Testis (tissue), 3 donors: ENCODE measurements around the gene EID2. TPM values are rescaled to one million over a fixed set of nuclear protein-coding genes. Genes with fewer than 3 reads are reported as not detected.

Experiments used
- DNase-seq: peaks from one replicate; pipeline ENCODE4 v3.0.0-alpha.2; 2019
- H3K27ac ChIP-seq, 2 donors: fragments of 200-600 bp; sonication (generic); one replicate each; pipeline ENCODE4 v1.5.1; 2019
- H3K27me3 ChIP-seq: fragments of 200-600 bp; sonication (generic); one replicate; pipeline ENCODE4 v1.5.1; 2019
- H3K36me3 ChIP-seq: fragments of 200-600 bp; sonication (generic); one replicate; pipeline ENCODE4 v1.5.1; 2017; ENCODE audit warnings: low read depth; ENCODE audit errors: missing control alignments
- H3K4me1 ChIP-seq: fragments of 200-600 bp; sonication (generic); one replicate; pipeline ENCODE4 v1.5.1; 2019
- H3K4me3 ChIP-seq, 2 donors: fragments of 200-600 bp; sonication (generic); one replicate each; pipeline ENCODE4 v1.5.1; 2017 to 2019
- H3K9me3 ChIP-seq: fragments of 200-600 bp; sonication (generic); one replicate; pipeline ENCODE4 v1.5.1; 2017
- CTCF ChIP-seq, 3 experiments: fragments of 450-650 bp in 2 of 3; fragments of 200-600 bp in 1 of 3; sonication (generic) in 1 of 3; IDR thresholded peaks; one replicate each; pipeline ENCODE4 v1.5.1; 2016 to 2019; ENCODE audit warnings: antibody characterized with exemption in 3 of 3, mild to moderate bottlenecking in 2 of 3, moderate library complexity in 1 of 3
- POLR2A ChIP-seq: fragments of 450-650 bp; IDR thresholded peaks from one replicate; pipeline ENCODE4 v1.6.1; 2017; ENCODE audit warnings: antibody characterized with exemption, mild to moderate bottlenecking, moderate library complexity
- whole genome bisulfite sequencing, 2 donors: methylation state at CpG; one replicate each; pipeline ENCODE4 v1.1.5; 2018; 5-methylcytosine and 5-hydroxymethylcytosine counted together
- intact Hi-C: fragments of 100-400 bp; cut with DNase I; formaldehyde crosslinking; loops from one replicate; pipeline ENCODE4 v1.15.1; 2023; ENCODE audit warnings: low total_unique reads
- polyA plus RNA-seq: library from polyadenylated mRNA; stranded (reverse); fragments of 350-450 nt; fragmentation: Illumina TruSeq; extraction: RNeasy Lipid Tissue Mini Kit (QIAGEN cat#74804); gene quantifications from one replicate; pipeline ENCODE4 v1.2.3, GENCODE V29; 2014; ENCODE audit warnings: low read depth, low replicate concordance; ENCODE audit not compliant: insufficient read depth
- total RNA-seq, 2 donors: library from RNA; depleted of rRNA; stranded (reverse); fragments of >200 nt; gene quantifications; one replicate each; pipeline ENCODE4 v1.2.3, GENCODE V29; 2016

Gene EID2
- total and polyA plus RNA-seq, 3 donors from 2014 or later, result 15.0 to 26.7 (median 23.9) TPM

- Histone ChIP-seq H3K36me3 (no peaks in the 10 kb centered on the region), H3K27me3 (no peaks in the 10 kb centered on the region), H3K4me1 (no peaks in the 10 kb centered on the region), H3K9me3 (no peaks in the 10 kb centered on the region), H3K4me3 (no peak overlapping the region), H3K27ac (no peak overlapping the region)
- no peak for DNase-seq
- TF ChIP-seq POLR2A (no peak), CTCF (IDR thresholded peaks at IDR 0.05) (no peak)
- intact Hi-C loops, result no loop called here
- WGBS, 2 donors, result 36 to 63% methylated on average over 4 of the region's 4 CpGs
Measured at GRCh38 chr19:39582442-39582841, 42.5 kb upstream of the EID2 start.

- no peak overlapping the region for H3K4me3 ChIP-seq
- DNase-seq, result no peak
- intact Hi-C loops, result no loop called here
- H3K4me1 ChIP-seq, result no peaks in the 10 kb centered on the region
- 65 to 74% methylated on average over 3 of the region's 3 CpGs for WGBS, 2 donors
- no peak overlapping the region for H3K27ac ChIP-seq
- no peak for TF ChIP-seq POLR2A
- no peak for TF ChIP-seq CTCF (IDR thresholded peaks at IDR 0.05)
- no peaks in the 10 kb centered on the region for H3K36me3 ChIP-seq
- H3K9me3 ChIP-seq, result no peaks in the 10 kb centered on the region
- no peaks in the 10 kb centered on the region for H3K27me3 ChIP-seq
Measured at GRCh38 chr19:39568604-39569003, 28.6 kb upstream of the EID2 start.

DNA sequence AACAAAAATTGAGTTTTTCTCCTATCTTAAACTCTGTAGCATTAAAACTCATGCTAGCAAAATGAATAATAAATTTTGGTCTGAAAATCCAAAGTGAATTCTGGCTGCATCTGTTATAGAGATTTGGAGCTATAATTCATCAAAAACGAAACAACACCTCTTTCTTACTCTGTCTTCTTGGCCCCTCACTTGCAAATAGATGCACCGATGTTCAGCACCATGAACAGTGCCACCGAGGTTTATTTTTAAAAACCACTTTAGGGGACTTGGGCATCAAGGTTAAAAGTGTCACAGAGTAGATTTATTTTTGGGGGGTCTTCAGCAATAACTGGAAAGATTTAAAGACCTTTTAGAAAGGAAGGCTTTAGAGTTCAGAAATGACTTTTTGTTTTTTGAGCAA, 26.1 kb upstream of the EID2 start:
- intact Hi-C loops, result no loop called here
- Histone ChIP-seq H3K4me1 (no peaks in the 10 kb centered on the region), H3K36me3 (no peaks in the 10 kb centered on the region), H3K27me3 (no peaks in the 10 kb centered on the region), H3K9me3 (no peaks in the 10 kb centered on the region), H3K4me3 (no peak overlapping the region), H3K27ac (no peak overlapping the region)
- TF ChIP-seq POLR2A (no peak), CTCF (IDR thresholded peaks at IDR 0.05) (no peak)
- no peak for DNase-seq
- WGBS, 2 donors, result 40 to 54% methylated on average over 3 of the region's 3 CpGs

DNA sequence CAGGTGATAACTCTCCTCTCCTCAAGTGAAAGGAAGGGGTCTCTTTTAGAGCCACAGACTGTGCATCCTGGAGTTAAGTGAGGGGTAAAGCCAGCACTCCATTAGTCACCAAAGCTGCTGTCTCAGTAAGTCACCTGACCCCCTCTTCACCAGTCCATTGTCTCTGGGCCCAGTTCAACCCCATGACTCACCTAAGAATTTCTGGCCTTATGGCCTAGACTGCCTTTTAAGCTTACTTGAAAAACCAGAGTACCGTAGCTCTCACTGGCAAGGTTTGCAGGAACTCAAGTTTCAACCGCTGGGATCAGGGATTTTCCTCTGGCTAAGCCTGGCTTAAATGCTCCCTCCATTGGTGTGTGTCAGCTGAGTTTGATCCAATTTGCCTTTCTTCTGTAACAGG, 23.4 kb upstream of the EID2 start:
- Histone ChIP-seq H3K4me3 (no peak overlapping the region), H3K27ac (no peak overlapping the region), H3K36me3 (no peaks in the 10 kb centered on the region), H3K9me3 (no peaks in the 10 kb centered on the region), H3K4me1 (no peaks in the 10 kb centered on the region), H3K27me3 (no peaks in the 10 kb centered on the region)
- TF ChIP-seq CTCF (IDR thresholded peaks at IDR 0.05) (no peak), POLR2A (no peak)
- intact Hi-C loops, result no loop called here
- no peak for DNase-seq
- 61 to 86% methylated on average over 2 of the region's 2 CpGs for WGBS, 2 donors

GRCh38 chr19:39558624-39559117, 18.7 kb upstream of the EID2 start:
- Histone ChIP-seq H3K27me3 (no peaks in the 10 kb centered on the region), H3K9me3 (no peaks in the 10 kb centered on the region), H3K4me3 (no peak overlapping the region), H3K4me1 (no peaks in the 10 kb centered on the region), H3K27ac (no peak overlapping the region), H3K36me3 (no peaks in the 10 kb centered on the region)
- WGBS, 2 donors, result 74 to 81% methylated on average over 6 of the region's 6 CpGs
- no peak for DNase-seq
- intact Hi-C loops, result no loop called here
- TF ChIP-seq POLR2A, result no peak
- TF ChIP-seq CTCF (IDR thresholded peaks at IDR 0.05), result no peak
